GM12878 (cell line): ENCODE measurements around the gene PACSIN3. TPM values are rescaled to one million over a fixed set of nuclear protein-coding genes. Genes with fewer than 3 reads are reported as not detected.

Experiments
- BCL11A ChIP-seq: IDR thresholded peaks from 2 replicates; pipeline ENCODE4 v1.6.1; 2011; ENCODE audit warnings: low read depth, low read length
- BHLHE40 ChIP-seq, 2 experiments: fragments of 450-650 bp in 1 of 2; IDR thresholded peaks; 2 replicates each; pipeline ENCODE4 v1.6.1; 2011 to 2017; ENCODE audit warnings: low read depth in 2 of 2, borderline replicate concordance in 1 of 2, improper control_type of control experiment in 1 of 2, low read length in 1 of 2, mild to moderate bottlenecking in 1 of 2
- CBX3 ChIP-seq: fragments of 200-600 bp; sonication (generic); IDR thresholded peaks from 2 replicates; pipeline ENCODE4 v1.6.1; 2016; ENCODE audit warnings: low read depth, borderline replicate concordance
- CHD2 ChIP-seq: IDR thresholded peaks from 2 replicates; pipeline ENCODE4 v1.6.1; 2011; ENCODE audit warnings: low read depth, low read length, improper control_type of control experiment, borderline replicate concordance
- IKZF2 ChIP-seq, 2 experiments: fragments of 450-650 bp; IDR thresholded peaks; 2 replicates each; pipeline ENCODE4 v1.6.1; 2017; ENCODE audit warnings: mild to moderate bottlenecking in 2 of 2, moderate library complexity in 2 of 2
- LARP7 ChIP-seq: fragments of 450-650 bp; IDR thresholded peaks from 2 replicates; pipeline ENCODE4 v1.6.1; 2017; ENCODE audit warnings: mild to moderate bottlenecking
- MEF2A ChIP-seq: IDR thresholded peaks from 2 replicates; pipeline ENCODE4 v1.6.1; 2011; ENCODE audit warnings: low read depth, mild to moderate bottlenecking, low read length, moderate library complexity; ENCODE audit not compliant: insufficient read depth
- MEF2B ChIP-seq: fragments of 450-650 bp; IDR thresholded peaks from 2 replicates; pipeline ENCODE4 v1.6.1; 2018; ENCODE audit warnings: mild to moderate bottlenecking, moderate library complexity; ENCODE audit not compliant: partially characterized antibody, poor library complexity, severe bottlenecking
- MXI1 ChIP-seq: fragments of 150-350 bp; IDR thresholded peaks from 2 replicates; pipeline ENCODE4 v1.6.1; 2011; ENCODE audit warnings: low read depth, mild to moderate bottlenecking, inconsistent platforms, low read length, improper control_type of control experiment
- MYB ChIP-seq: fragments of 150-350 bp; IDR thresholded peaks from 2 replicates; pipeline ENCODE4 v1.6.1; 2014; ENCODE audit warnings: mild to moderate bottlenecking, low read depth, low read length, borderline replicate concordance
- POLR2A ChIP-seq: IDR thresholded peaks from 2 replicates; pipeline ENCODE4 v1.6.1; 2011; ENCODE audit warnings: low read depth, mild to moderate bottlenecking, low read length
- RB1 ChIP-seq: fragments of 450-650 bp; formaldehyde crosslinking; IDR thresholded peaks from 2 replicates; pipeline ENCODE4 v1.6.1; 2017; ENCODE audit warnings: mild to moderate bottlenecking, borderline replicate concordance
- SPI1 ChIP-seq: IDR thresholded peaks from 2 replicates; pipeline ENCODE4 v1.6.1; 2011; ENCODE audit warnings: low read depth, mild to moderate bottlenecking, low read length, moderate library complexity, borderline replicate concordance; ENCODE audit not compliant: insufficient read depth
- STAT3 ChIP-seq: IDR thresholded peaks from 2 replicates; pipeline ENCODE4 v1.6.1; 2011; ENCODE audit warnings: low read depth, low read length, improper control_type of control experiment
- TBL1XR1 ChIP-seq: IDR thresholded peaks from 2 replicates; pipeline ENCODE4 v1.6.1; 2012; ENCODE audit warnings: low read depth, low read length, improper control_type of control experiment
- TCF12 ChIP-seq: IDR thresholded peaks from 2 replicates; pipeline ENCODE4 v1.6.1; 2011; ENCODE audit warnings: low read depth, mild to moderate bottlenecking, low read length
- YY1 ChIP-seq: IDR thresholded peaks from 2 replicates; pipeline ENCODE4 v1.6.1; 2011; ENCODE audit warnings: low read depth, mild to moderate bottlenecking, low read length
- ZBED1 ChIP-seq: IDR thresholded peaks from 2 replicates; pipeline ENCODE4 v1.6.1; 2016; ENCODE audit warnings: borderline replicate concordance
- ZNF384 ChIP-seq: IDR thresholded peaks from 2 replicates; pipeline ENCODE4 v1.6.1; 2012; ENCODE audit warnings: low read depth, mild to moderate bottlenecking, low read length, improper control_type of control experiment, borderline replicate concordance
- ZSCAN29 ChIP-seq: fragments of 450-650 bp; IDR thresholded peaks from 2 replicates; pipeline ENCODE4 v1.6.1; 2017; ENCODE audit warnings: mild to moderate bottlenecking, moderate library complexity
- ZZZ3 ChIP-seq: IDR thresholded peaks from 2 replicates; pipeline ENCODE4 v1.6.1; 2011; ENCODE audit warnings: low read depth; ENCODE audit not compliant: control insufficient read depth, insufficient read length
- polyA plus RNA-seq, 11 experiments: library from polyadenylated mRNA; depleted of rRNA in 4 of 11; unstranded in 6 of 11; stranded (reverse) in 5 of 11; fragments of >200 nt; fragmentation: Nextera tagmentation in 4 of 11; fragmentation: Illumina TruSeq in 1 of 11; extraction: Ambion mirVana in 4 of 11; extraction: Trizol in 1 of 11; gene quantifications; 1 replicate in 1 of 11; 2 replicates in 10 of 11; pipeline versions ENCODE4 v1.2.1 to v1.2.3, GENCODE V29; 2011 to 2016; ENCODE audit warnings: inconsistent platforms in 2 of 11, missing spikeins in 2 of 11, low read depth in 1 of 11
- total RNA-seq, 4 experiments: library from RNA; depleted of rRNA in 3 of 4; stranded (reverse); fragments of >200 nt in 3 of 4; fragmentation: Illumina TruSeq in 1 of 4; extraction: Trizol in 1 of 4; gene quantifications; 2 replicates each; pipeline versions ENCODE4 v1.2.1 to v1.2.3, GENCODE V29; 2013 to 2021
- TF ChIP-seq, protein P1 (sequence below): IDR thresholded peaks from 2 replicates; pipeline ENCODE4 v1.6.1; 2011; ENCODE audit warnings: borderline replicate concordance, low read depth, mild to moderate bottlenecking, moderate library complexity, mixed read lengths, low read length; ENCODE audit not compliant: insufficient read depth; ENCODE audit errors: extremely low read length
- TF ChIP-seq, protein P2 (sequence below): fragments of 450-650 bp; IDR thresholded peaks from 2 replicates; pipeline ENCODE4 v1.6.1; 2017; ENCODE audit warnings: antibody characterized with exemption, mild to moderate bottlenecking, moderate library complexity
- TF ChIP-seq, protein P3 (sequence below): fragments of 450-650 bp; IDR thresholded peaks from 2 replicates; pipeline ENCODE4 v1.6.1; 2017; ENCODE audit warnings: borderline replicate concordance
- TF ChIP-seq, protein P4 (sequence below): fragments of 450-650 bp; IDR thresholded peaks from 2 replicates; pipeline ENCODE4 v1.6.1; 2014; ENCODE audit warnings: mild to moderate bottlenecking

The PACSIN3 gene
- total and polyA plus RNA-seq, 10 of the 15 experiments (the other 5 are each of a cell fraction or from before 2014, with no cell fraction given) = 0.05 to 0.82 (median 0.22) TPM; not detected in 1

DNA sequence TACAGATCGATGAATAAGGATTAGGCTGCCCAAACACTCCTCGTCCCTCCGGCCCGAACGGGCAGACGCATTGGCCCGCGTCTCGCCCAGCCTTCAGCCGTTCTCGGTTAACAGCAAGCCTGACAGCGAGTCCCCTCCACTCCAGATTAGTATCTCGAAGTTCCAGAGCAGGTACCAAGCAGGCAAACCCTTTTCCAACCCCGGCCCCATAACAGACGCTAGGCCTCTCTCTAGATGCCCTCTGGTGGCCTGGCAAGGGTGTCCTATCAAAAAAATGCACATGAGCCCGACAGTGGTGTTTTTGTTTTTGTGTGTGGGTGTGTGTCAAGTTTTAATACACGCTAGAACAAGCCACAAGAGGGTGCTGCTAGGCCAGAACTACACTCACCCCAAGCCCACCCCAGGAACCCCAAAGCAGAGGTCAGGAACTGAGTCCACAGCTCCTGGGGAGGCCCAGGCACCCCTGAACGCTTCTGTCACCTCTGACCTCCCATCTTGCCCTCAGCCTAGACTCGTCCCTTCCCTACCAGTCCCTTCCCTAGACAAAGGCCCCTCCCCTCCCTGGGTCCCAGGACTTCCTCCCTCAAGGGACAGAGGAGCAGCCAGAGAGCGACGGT lies 8.9 kb downstream of the PACSIN3 start (continued):
- no peak for TF ChIP-seq CBX3
- TF ChIP-seq RB1 = no peak; the same call in 1 of the 2 replicates
- TF ChIP-seq TCF12 = no peak
- TF ChIP-seq LARP7 = peak; percentile 36; the same call in 1 of the 2 replicates
- TF ChIP-seq ZSCAN29 = no peak
- TF ChIP-seq MYB = no peak
- TF ChIP-seq ZZZ3 = no peak
- TF ChIP-seq, protein P1, sequence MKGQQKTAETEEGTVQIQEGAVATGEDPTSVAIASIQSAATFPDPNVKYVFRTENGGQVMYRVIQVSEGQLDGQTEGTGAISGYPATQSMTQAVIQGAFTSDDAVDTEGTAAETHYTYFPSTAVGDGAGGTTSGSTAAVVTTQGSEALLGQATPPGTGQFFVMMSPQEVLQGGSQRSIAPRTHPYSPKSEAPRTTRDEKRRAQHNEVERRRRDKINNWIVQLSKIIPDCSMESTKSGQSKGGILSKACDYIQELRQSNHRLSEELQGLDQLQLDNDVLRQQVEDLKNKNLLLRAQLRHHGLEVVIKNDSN = no peak
- TF ChIP-seq TBL1XR1 = no peak
- TF ChIP-seq, protein P2, sequence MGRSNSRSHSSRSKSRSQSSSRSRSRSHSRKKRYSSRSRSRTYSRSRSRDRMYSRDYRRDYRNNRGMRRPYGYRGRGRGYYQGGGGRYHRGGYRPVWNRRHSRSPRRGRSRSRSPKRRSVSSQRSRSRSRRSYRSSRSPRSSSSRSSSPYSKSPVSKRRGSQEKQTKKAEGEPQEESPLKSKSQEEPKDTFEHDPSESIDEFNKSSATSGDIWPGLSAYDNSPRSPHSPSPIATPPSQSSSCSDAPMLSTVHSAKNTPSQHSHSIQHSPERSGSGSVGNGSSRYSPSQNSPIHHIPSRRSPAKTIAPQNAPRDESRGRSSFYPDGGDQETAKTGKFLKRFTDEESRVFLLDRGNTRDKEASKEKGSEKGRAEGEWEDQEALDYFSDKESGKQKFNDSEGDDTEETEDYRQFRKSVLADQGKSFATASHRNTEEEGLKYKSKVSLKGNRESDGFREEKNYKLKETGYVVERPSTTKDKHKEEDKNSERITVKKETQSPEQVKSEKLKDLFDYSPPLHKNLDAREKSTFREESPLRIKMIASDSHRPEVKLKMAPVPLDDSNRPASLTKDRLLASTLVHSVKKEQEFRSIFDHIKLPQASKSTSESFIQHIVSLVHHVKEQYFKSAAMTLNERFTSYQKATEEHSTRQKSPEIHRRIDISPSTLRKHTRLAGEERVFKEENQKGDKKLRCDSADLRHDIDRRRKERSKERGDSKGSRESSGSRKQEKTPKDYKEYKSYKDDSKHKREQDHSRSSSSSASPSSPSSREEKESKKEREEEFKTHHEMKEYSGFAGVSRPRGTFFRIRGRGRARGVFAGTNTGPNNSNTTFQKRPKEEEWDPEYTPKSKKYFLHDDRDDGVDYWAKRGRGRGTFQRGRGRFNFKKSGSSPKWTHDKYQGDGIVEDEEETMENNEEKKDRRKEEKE = no peak
- no peak for TF ChIP-seq CHD2
- TF ChIP-seq MEF2B = peak; percentile 59
- no peak for TF ChIP-seq BCL11A
- peak; percentile 92 for TF ChIP-seq MXI1
- TF ChIP-seq, protein P3, sequence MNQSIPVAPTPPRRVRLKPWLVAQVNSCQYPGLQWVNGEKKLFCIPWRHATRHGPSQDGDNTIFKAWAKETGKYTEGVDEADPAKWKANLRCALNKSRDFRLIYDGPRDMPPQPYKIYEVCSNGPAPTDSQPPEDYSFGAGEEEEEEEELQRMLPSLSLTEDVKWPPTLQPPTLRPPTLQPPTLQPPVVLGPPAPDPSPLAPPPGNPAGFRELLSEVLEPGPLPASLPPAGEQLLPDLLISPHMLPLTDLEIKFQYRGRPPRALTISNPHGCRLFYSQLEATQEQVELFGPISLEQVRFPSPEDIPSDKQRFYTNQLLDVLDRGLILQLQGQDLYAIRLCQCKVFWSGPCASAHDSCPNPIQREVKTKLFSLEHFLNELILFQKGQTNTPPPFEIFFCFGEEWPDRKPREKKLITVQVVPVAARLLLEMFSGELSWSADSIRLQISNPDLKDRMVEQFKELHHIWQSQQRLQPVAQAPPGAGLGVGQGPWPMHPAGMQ = no peak
- no peak for TF ChIP-seq MEF2A
- no peak; the same call in none of the 2 replicates for TF ChIP-seq POLR2A
- TF ChIP-seq ZNF384 = peak; percentile 81
- TF ChIP-seq STAT3 = 0 out of 2 replicates have a peak, but pooled peaks have one; percentile 17
- peak in 1 of 2 experiments; percentile 0; a peak in 1 of 4 replicates for TF ChIP-seq BHLHE40 (IDR thresholded peaks at IDR 0.05; ENCODE audit: borderline replicate concordance in 1 of 2, low read depth in 2 of 2, low read length in 1 of 2)
- peak; percentile 39; the same call in 1 of the 2 replicates for TF ChIP-seq SPI1
- TF ChIP-seq, protein P4, sequence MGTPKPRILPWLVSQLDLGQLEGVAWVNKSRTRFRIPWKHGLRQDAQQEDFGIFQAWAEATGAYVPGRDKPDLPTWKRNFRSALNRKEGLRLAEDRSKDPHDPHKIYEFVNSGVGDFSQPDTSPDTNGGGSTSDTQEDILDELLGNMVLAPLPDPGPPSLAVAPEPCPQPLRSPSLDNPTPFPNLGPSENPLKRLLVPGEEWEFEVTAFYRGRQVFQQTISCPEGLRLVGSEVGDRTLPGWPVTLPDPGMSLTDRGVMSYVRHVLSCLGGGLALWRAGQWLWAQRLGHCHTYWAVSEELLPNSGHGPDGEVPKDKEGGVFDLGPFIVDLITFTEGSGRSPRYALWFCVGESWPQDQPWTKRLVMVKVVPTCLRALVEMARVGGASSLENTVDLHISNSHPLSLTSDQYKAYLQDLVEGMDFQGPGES = no peak
- no peak for TF ChIP-seq ZBED1
- no peak for TF ChIP-seq YY1
- TF ChIP-seq IKZF2 (IDR thresholded peaks at IDR 0.05) = peak in 1 of 2 experiments; percentile 55; a peak in 1 of 4 replicates
